RWPE1 (cell line): ENCODE results near the gene APBA2.

Experiments
- CTCF ChIA-PET: fragments of 350-600 bp; sonication (Branson Sonifier 250); formaldehyde crosslinking; extraction: SDS; loops from one replicate; lab custom pipeline; 2021; lab: Yijun Ruan, JAX
- POLR2A ChIA-PET: fragments of 400-600 bp; formaldehyde crosslinking; extraction: SDS; loops from one replicate; lab custom pipeline; 2020; ENCODE audit warnings: antibody characterized with exemption; ENCODE audit not compliant: low non-redundant PET; lab: Yijun Ruan, JAX
- DNase-seq: peaks from one replicate; pipeline ENCODE4 v3.0.0; 2012; ENCODE audit warnings: low spot score
- H3K27ac ChIP-seq: fragments of 450-650 bp; 2 replicates; pipeline ENCODE4 v1.5.1; 2017
- CTCF ChIP-seq: fragments of 450-650 bp; conservative IDR thresholded peaks from 2 replicates; pipeline ENCODE4 v1.5.1; 2017; ENCODE audit warnings: low read depth, mild to moderate bottlenecking

Gene APBA2

GRCh38 chr15:28875461-28876000 is 10.2 kb upstream of the APBA2 start:
- H3K27ac ChIP-seq, result no peak overlapping the region
- TF ChIP-seq CTCF, result no peak
- POLR2A ChIA-PET, result no interaction called here
- DNase-seq, result no peak
- CTCF ChIA-PET, result interaction anchor here (0.6 kb wide), 1 partner anchor 118 kb away, joined by 3 read pairs; no protein-coding TSS in a partner anchor

DNA sequence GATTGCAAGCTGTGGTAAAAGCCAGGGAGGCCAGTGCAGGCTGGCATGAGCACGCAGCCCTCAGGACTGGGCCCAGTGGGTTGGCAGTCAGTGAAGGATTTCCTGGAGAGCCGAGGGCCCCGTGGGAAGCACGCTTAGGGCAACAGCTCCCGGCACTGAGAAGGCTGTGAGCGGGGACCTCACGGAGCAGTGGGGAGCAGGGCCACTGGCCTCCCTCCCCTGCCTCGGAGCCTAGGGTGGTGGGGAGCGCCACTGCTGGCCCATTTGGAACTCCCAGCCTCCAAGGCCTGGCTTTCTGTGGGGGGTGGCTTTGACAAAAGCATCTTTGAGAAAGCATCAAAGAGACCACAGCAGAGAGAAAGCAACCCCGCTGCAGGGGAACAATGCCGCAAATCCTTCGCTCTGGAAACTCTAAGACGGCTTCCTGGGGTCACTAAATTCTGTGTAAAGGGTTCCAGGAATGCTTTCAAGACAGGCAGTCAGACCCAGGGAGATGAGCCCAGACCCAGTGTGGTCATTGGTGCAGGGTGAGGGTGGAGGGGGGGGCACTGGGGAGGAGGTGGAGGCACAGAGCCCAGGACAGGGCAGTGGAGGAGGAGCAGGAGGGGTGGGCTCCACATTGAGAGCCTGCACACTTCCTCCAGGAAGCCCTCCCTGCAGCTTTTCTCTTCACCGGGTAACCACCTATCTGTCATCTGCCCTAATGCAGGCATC is 9.5 kb upstream of the APBA2 start:
- DNase-seq, result no peak
- POLR2A ChIA-PET, result no interaction called here
- no peak for TF ChIP-seq CTCF

DNA sequence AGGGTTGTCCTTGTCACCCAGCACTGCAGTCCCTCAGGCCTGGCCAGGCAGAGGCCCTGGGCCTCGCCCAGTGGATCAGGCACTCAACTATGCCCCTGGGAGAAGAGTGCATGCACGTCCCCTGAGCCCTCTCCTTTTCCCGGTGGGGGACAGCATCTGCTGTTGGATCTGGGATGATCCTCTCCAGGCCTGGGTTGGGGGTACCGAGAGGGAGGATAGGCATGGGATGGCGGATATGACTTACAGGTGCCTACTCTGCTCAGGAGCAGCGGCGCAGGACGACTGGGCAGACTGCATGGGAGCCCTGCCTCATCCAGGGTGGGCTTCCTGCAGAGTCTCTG is 9.0 kb upstream of the APBA2 start:
- no peak overlapping the region for H3K27ac ChIP-seq
- ChIA-PET CTCF (no interaction called here), POLR2A (no interaction called here)
- DNase-seq, result no peak
- TF ChIP-seq CTCF, result no peak

More for the DNA sequence above, 9.5 kb upstream of the APBA2 start:
- no peak overlapping the region for H3K27ac ChIP-seq
- CTCF ChIA-PET, result interaction anchor here (0.6 kb wide), 1 partner anchor 117 kb away, joined by 3 read pairs; no protein-coding TSS in a partner anchor

DNA sequence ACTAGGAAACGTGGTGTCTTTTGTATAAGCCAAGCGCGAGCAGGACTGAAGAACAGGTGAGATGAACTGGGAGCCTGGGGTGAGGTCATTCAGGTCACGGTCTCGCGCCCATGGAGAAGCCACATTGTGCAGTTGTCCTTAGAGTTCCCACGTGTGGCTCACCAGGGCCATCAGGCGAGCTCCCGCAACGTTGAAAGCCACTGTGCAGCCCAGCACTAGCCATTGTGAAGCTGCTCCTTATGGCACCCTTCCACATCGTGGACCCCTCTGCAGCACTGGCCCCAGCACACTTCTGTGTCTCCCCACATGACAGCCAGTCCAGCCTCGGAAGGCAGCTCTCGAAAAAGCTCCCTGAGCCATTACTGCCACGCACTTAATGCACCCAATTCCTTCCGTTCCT is 7.6 kb upstream of the APBA2 start:
- CTCF ChIA-PET, result no interaction called here
- DNase-seq, result no peak
- no peak overlapping the region for H3K27ac ChIP-seq
- no peak for TF ChIP-seq CTCF
- POLR2A ChIA-PET, result no interaction called here

DNA sequence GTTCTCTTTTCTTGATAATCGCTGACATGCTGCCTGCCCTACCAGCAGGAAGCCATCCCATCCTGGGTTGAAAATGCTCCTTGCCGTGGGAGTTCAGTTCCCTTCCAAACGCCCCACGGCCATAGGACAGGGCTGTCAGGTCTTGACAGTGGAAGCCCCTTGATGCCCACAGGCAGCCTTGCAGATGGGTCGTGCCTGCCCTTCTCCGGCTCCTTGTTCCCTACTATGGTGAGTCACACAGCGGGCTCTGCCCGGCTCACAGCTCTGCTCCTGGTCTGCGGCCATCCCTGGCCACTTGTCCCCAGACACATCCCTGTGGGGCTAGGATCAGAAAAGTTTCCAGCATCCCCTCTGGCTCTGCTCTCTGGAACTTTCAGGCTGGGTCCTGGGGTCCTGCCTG is 6.2 kb upstream of the APBA2 start:
- ChIA-PET POLR2A (no interaction called here), CTCF (no interaction called here)
- DNase-seq, result no peak
- no peak overlapping the region for H3K27ac ChIP-seq
- no peak for TF ChIP-seq CTCF

GRCh38 chr15:28880680-28881079 is 5.1 kb upstream of the APBA2 start:
- H3K27ac ChIP-seq, result no peak overlapping the region
- TF ChIP-seq CTCF, result no peak
- ChIA-PET CTCF (no interaction called here), POLR2A (no interaction called here)
- DNase-seq, result no peak
